Neural progenitor cell (in vitro differentiated cells): Measurements from ENCODE around the gene AANAT. TPM values are rescaled to one million over a fixed set of nuclear protein-coding genes. Genes with fewer than 3 reads are reported as not detected.

Experiments
- DNase-seq: peaks from one replicate; pipeline ENCODE4 v3.0.0-alpha.2; 2016; ENCODE audit warnings: low spot score
- H2AFZ ChIP-seq: fragments of 200-600 bp; sonication (generic); replicated peaks from 2 replicates; pipeline ENCODE4 v1.6.1; 2016; ENCODE audit warnings: antibody characterized with exemption
- H3F3A ChIP-seq: fragments of 200-600 bp; sonication (generic); 2 replicates; pipeline ENCODE4 v1.6.1; 2016; ENCODE audit warnings: antibody characterized with exemption, low read depth
- H3K27ac ChIP-seq: fragments of 200-600 bp; sonication (generic); 2 replicates; pipeline ENCODE4 v1.5.1; 2016; ENCODE audit warnings: mild to moderate bottlenecking
- H3K27me3 ChIP-seq: fragments of 200-600 bp; sonication (generic); 2 replicates; pipeline ENCODE4 v1.6.1; 2016; ENCODE audit warnings: mild to moderate bottlenecking, moderate library complexity
- H3K36me3 ChIP-seq: fragments of 200-600 bp; sonication (generic); 2 replicates; pipeline ENCODE4 v1.5.1; 2016
- H3K4me1 ChIP-seq: fragments of 200-600 bp; sonication (generic); 2 replicates; pipeline ENCODE4 v1.6.1; 2016; ENCODE audit warnings: mixed run types
- H3K4me2 ChIP-seq: fragments of 200-600 bp; sonication (generic); 2 replicates; pipeline ENCODE4 v1.6.1; 2016
- H3K4me3 ChIP-seq: fragments of 200-600 bp; sonication (generic); 2 replicates; pipeline ENCODE4 v1.5.1; 2016
- H3K79me2 ChIP-seq: fragments of 200-600 bp; sonication (generic); 2 replicates; pipeline ENCODE4 v1.6.1; 2016; ENCODE audit warnings: low read depth
- H3K9ac ChIP-seq: fragments of 200-600 bp; sonication (generic); 2 replicates; pipeline ENCODE4 v1.6.1; 2016
- H3K9me3 ChIP-seq: fragments of 200-600 bp; sonication (generic); 2 replicates; pipeline ENCODE4 v1.5.1; 2016; ENCODE audit warnings: low read depth
- H4K20me1 ChIP-seq: fragments of 200-600 bp; sonication (generic); 2 replicates; pipeline ENCODE4 v1.6.1; 2016; ENCODE audit warnings: low read depth
- H3K27ac Mint-ChIP-seq: 3 replicates; pipeline ENCODE4 v1.8.0; 2021; ENCODE audit warnings: mixed read lengths
- H3K27me3 Mint-ChIP-seq: 2 replicates; pipeline ENCODE4 v1.8.0; 2022; ENCODE audit warnings: low read depth, mild to moderate bottlenecking, inconsistent platforms, moderate library complexity, mixed read lengths; ENCODE audit not compliant: insufficient read depth
- H3K36me3 Mint-ChIP-seq: 3 replicates; pipeline ENCODE4 v1.8.0; 2021; ENCODE audit warnings: mixed read lengths
- H3K4me1 Mint-ChIP-seq: 3 replicates; pipeline ENCODE4 v1.8.0; 2021; ENCODE audit warnings: mixed read lengths
- H3K4me3 Mint-ChIP-seq: 3 replicates; pipeline ENCODE4 v1.8.0; 2021; ENCODE audit warnings: mild to moderate bottlenecking, moderate library complexity, mixed read lengths
- H3K9me3 Mint-ChIP-seq: 3 replicates; pipeline ENCODE4 v1.8.0; 2020; ENCODE audit warnings: mixed read lengths
- CTCF ChIP-seq: fragments of 200-600 bp; sonication (generic); IDR thresholded peaks from 2 replicates; pipeline ENCODE4 v1.5.1; 2017; ENCODE audit warnings: antibody characterized with exemption, mild to moderate bottlenecking
- EZH2 ChIP-seq: fragments of 200-600 bp; sonication (generic); IDR thresholded peaks from 2 replicates; pipeline ENCODE4 v1.6.1; 2017; ENCODE audit warnings: antibody characterized with exemption, mild to moderate bottlenecking, moderate library complexity
- EZH2phosphoT487 ChIP-seq: fragments of 200-600 bp; sonication (generic); IDR thresholded peaks from 2 replicates; pipeline ENCODE4 v1.6.1; 2017; ENCODE audit warnings: antibody characterized with exemption
- total RNA-seq: library from RNA; depleted of rRNA; stranded (reverse); fragments of >200 nt; gene quantifications from 2 replicates; pipeline ENCODE4 v1.2.3, GENCODE V29; 2015; ENCODE audit warnings: low replicate concordance

AANAT gene
- total RNA-seq, 1 donor from 2014 or later = not detected

- Histone ChIP-seq H3K79me2 (peaks cover 56% of the 10 kb centered on the region), H3K4me1 (peaks cover 11% of the 10 kb centered on the region), H3K27ac (no peak overlapping the region), H3K9ac (peak overlapping the region; percentile 65), H3K9me3 (no peaks in the 10 kb centered on the region), H3K27me3 (no peaks in the 10 kb centered on the region), H3K4me3 (peak overlapping the region; percentile 98), H3K36me3 (no peaks in the 10 kb centered on the region), H3F3A (peaks cover 9% of the 10 kb centered on the region), H3K4me2 (peak overlapping the region; percentile 90), H4K20me1 (peaks cover 52% of the 10 kb centered on the region), H2AFZ (no peak overlapping the region)
- H3K4me1 Mint-ChIP-seq = peaks cover 42% of the 10 kb centered on the region
- H3K4me3 Mint-ChIP-seq = peak overlapping the region; percentile 96
- peak; percentile 51 for DNase-seq
- H3K27ac Mint-ChIP-seq = peak overlapping the region; percentile 42
- H3K36me3 Mint-ChIP-seq = peaks cover 10% of the 10 kb centered on the region
- no peaks in the 10 kb centered on the region for H3K9me3 Mint-ChIP-seq
- H3K27me3 Mint-ChIP-seq = peaks cover 8% of the 10 kb centered on the region
- TF ChIP-seq CTCF (no peak), EZH2 (no peak), EZH2phosphoT487 (no peak)
These were observed 15.2 kb upstream of the AANAT start for GRCh38 chr17:76452127-76452659.

- H3K4me1 ChIP-seq = peaks cover 11% of the 10 kb centered on the region
- no peaks in the 10 kb centered on the region for H3K9me3 ChIP-seq
- no peak within 1 kb of the TSS for H3K27ac ChIP-seq
- H3K9me3 Mint-ChIP-seq = no peaks in the 10 kb centered on the region
- H3K4me1 Mint-ChIP-seq = peaks cover 37% of the 10 kb centered on the region
- H3K36me3 Mint-ChIP-seq = peaks cover 10% of the 10 kb centered on the region
- no peaks in the 10 kb centered on the region for H3K27me3 ChIP-seq
- TF ChIP-seq CTCF (peak; percentile 60), EZH2 (no peak), EZH2phosphoT487 (no peak)
- peak; percentile 96 for DNase-seq
- no peaks in the 10 kb centered on the region for H3K36me3 ChIP-seq
- peaks cover 45% of the 10 kb centered on the region for H4K20me1 ChIP-seq
- peak within 1 kb of the TSS; percentile 65 for H3K9ac ChIP-seq
- peaks cover 9% of the 10 kb centered on the region for H3F3A ChIP-seq
- H3K79me2 ChIP-seq = peaks cover 50% of the 10 kb centered on the region
- peaks cover 8% of the 10 kb centered on the region for H3K27me3 Mint-ChIP-seq
- peak within 1 kb of the TSS; percentile 96 for H3K4me3 Mint-ChIP-seq
- H2AFZ ChIP-seq = peak within 1 kb of the TSS; percentile 92
- peak within 1 kb of the TSS; percentile 98 for H3K4me3 ChIP-seq
- peak within 1 kb of the TSS; percentile 42 for H3K27ac Mint-ChIP-seq
- peak within 1 kb of the TSS; percentile 90 for H3K4me2 ChIP-seq
These were observed 14.6 kb upstream of the AANAT start, which contains the start of gene UBE2O for GRCh38 chr17:76452660-76453430. TSS of gene UBE2O (minus strand) at chr17:76453152. CDS start at chr17:76453141, 11 bp downstream.

- no peak overlapping the region for H3K4me2 ChIP-seq
- H3K36me3 ChIP-seq = no peaks in the 10 kb centered on the region
- no peak overlapping the region for H3K9ac ChIP-seq
- H3F3A ChIP-seq = peaks cover 9% of the 10 kb centered on the region
- peak overlapping the region; percentile 83 for H3K4me3 Mint-ChIP-seq
- no peak overlapping the region for H3K27ac Mint-ChIP-seq
- H3K27me3 Mint-ChIP-seq = peaks cover 8% of the 10 kb centered on the region
- peaks cover 11% of the 10 kb centered on the region for H3K4me1 ChIP-seq
- no peak for DNase-seq
- H3K4me1 Mint-ChIP-seq = peaks cover 32% of the 10 kb centered on the region
- H3K79me2 ChIP-seq = peaks cover 45% of the 10 kb centered on the region
- H3K9me3 ChIP-seq = no peaks in the 10 kb centered on the region
- H3K4me3 ChIP-seq = peak overlapping the region; percentile 98
- H4K20me1 ChIP-seq = peaks cover 40% of the 10 kb centered on the region
- no peaks in the 10 kb centered on the region for H3K9me3 Mint-ChIP-seq
- H2AFZ ChIP-seq = no peak overlapping the region
- TF ChIP-seq EZH2 (no peak), EZH2phosphoT487 (no peak)
- no peaks in the 10 kb centered on the region for H3K27me3 ChIP-seq
- H3K36me3 Mint-ChIP-seq = peaks cover 10% of the 10 kb centered on the region
- no peak overlapping the region for H3K27ac ChIP-seq
These were observed 14.0 kb upstream of the AANAT start for GRCh38 chr17:76453431-76453743.
